Mesendoderm (in vitro differentiated cells): ENCODE data around the gene NUDT5. TPM values are rescaled to one million over a fixed set of nuclear protein-coding genes. Genes with fewer than 3 reads are reported as not detected.

ENCODE experiments used
- DNase-seq: peaks from one replicate; pipeline ENCODE4 v3.0.0; 2013
- H2AK5ac ChIP-seq: 2 replicates; pipeline ENCODE4 v1.6.1; 2013; ENCODE audit warnings: low read length, inconsistent platforms
- H2BK120ac ChIP-seq: 2 replicates; pipeline ENCODE4 v1.6.1; 2013; ENCODE audit warnings: low read depth, mild to moderate bottlenecking, low read length, moderate library complexity, mixed read lengths
- H2BK15ac ChIP-seq: replicated peaks from 2 replicates; pipeline ENCODE4 v1.6.1; 2013; ENCODE audit warnings: low read depth, mild to moderate bottlenecking, moderate library complexity
- H2BK5ac ChIP-seq: 2 replicates; pipeline ENCODE4 v1.6.1; 2013; ENCODE audit warnings: low read length, inconsistent platforms
- H3K18ac ChIP-seq: 2 replicates; pipeline ENCODE4 v1.6.1; 2013; ENCODE audit warnings: mild to moderate bottlenecking, low read length, mixed read lengths
- H3K23ac ChIP-seq: one replicate; pipeline ENCODE4 v1.6.1; 2013; ENCODE audit warnings: low read length
- H3K27ac ChIP-seq: 2 replicates; pipeline ENCODE4 v1.5.1; 2013; ENCODE audit warnings: low read depth, mild to moderate bottlenecking, inconsistent platforms, low read length, moderate library complexity
- H3K27me3 ChIP-seq: 2 replicates; pipeline ENCODE4 v1.6.1; 2013; ENCODE audit warnings: low read length, control low read depth, mild to moderate bottlenecking, inconsistent platforms; ENCODE audit not compliant: insufficient read depth, poor library complexity
- H3K36me3 ChIP-seq: 2 replicates; pipeline ENCODE4 v1.6.1; 2013; ENCODE audit warnings: low read length, inconsistent platforms; ENCODE audit not compliant: control insufficient read depth, insufficient read depth
- H3K4ac ChIP-seq: one replicate; pipeline ENCODE4 v1.6.1; 2013; ENCODE audit warnings: low read depth, mild to moderate bottlenecking, low read length, moderate library complexity
- H3K4me1 ChIP-seq: 2 replicates; pipeline ENCODE4 v1.6.1; 2013; ENCODE audit warnings: low read depth, low read length, inconsistent platforms; ENCODE audit not compliant: control insufficient read depth
- H3K4me2 ChIP-seq: 2 replicates; pipeline ENCODE4 v1.6.1; 2013; ENCODE audit warnings: low read length
- H3K4me3 ChIP-seq: 2 replicates; pipeline ENCODE4 v1.5.1; 2013; ENCODE audit warnings: mild to moderate bottlenecking, low read length
- H3K56ac ChIP-seq: one replicate; pipeline ENCODE4 v1.6.1; 2013; ENCODE audit warnings: low read length
- H3K79me1 ChIP-seq: 2 replicates; pipeline ENCODE4 v1.6.1; 2013; ENCODE audit warnings: low read length, inconsistent platforms
- H3K79me2 ChIP-seq: 2 replicates; pipeline ENCODE4 v1.6.1; 2013; ENCODE audit warnings: mild to moderate bottlenecking, low read length; ENCODE audit not compliant: control insufficient read depth, insufficient read depth
- H3K9ac ChIP-seq: 2 replicates; pipeline ENCODE4 v1.6.1; 2013; ENCODE audit warnings: low read length, inconsistent platforms
- H4K5ac ChIP-seq: one replicate; pipeline ENCODE4 v1.6.1; 2013; ENCODE audit warnings: low read length
- H4K8ac ChIP-seq: one replicate; pipeline ENCODE4 v1.6.1; 2013; ENCODE audit warnings: low read depth, mild to moderate bottlenecking, control low read depth, low read length, moderate library complexity
- WGBS: extraction: QIAGEN DNeasy Blood & Tissue Kit; methylation state at CpG from one replicate; pipeline ENCODE4 v1.1.7; 2013; ENCODE audit warnings: low lambda C conversion rate, missing lambda C conversion rate; ENCODE audit not compliant: insufficient coverage; ENCODE audit errors: extremely low coverage; 5-methylcytosine and 5-hydroxymethylcytosine counted together
- small RNA-seq: library from polyadenylated mRNA; stranded (forward); fragments of <200 nt; extraction: miRNeasy Mini kit (QIAGEN cat#:217004); gene quantifications from one replicate; pipeline ENCODE3, GENCODE V24; 2013; ENCODE audit not compliant: insufficient read depth

NUDT5 gene

DNA sequence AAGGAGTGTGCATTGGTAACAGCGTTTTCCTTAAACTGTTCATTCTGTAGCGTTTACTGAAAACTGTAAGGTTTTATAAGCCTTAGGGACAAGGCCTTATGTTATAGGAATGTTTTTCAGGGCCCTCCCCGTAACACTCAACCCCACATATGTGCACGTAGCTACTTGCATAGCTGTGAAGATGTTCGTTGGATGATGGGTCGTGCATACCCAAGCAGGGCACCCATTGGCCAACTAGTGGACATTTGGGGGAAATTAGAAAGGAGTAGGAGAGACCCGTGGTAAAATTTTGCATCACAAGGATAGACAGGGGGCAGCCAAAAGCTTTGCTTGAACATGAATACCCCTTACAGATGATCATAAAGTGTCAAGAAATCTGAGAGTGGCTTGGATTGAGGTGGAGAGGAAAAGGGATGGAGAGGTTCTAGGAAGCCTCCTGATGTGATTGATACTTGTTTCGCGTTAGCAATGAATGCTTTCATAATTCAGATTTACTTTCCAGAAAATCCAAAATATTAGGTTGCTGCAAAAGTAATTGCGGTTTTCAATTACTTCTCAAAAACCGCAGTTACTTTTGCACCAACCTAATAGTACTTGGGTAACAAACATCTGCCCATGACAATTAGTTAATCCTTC, 65.3 kb downstream of the NUDT5 start:
- peak overlapping the region; percentile 89 for H3K56ac ChIP-seq
- H3K18ac ChIP-seq: no peak overlapping the region
- peak; percentile 81 for DNase-seq
- no peak overlapping the region for H3K23ac ChIP-seq
- H2AK5ac ChIP-seq: no peak overlapping the region
- no peak overlapping the region for H2BK5ac ChIP-seq
- no peak overlapping the region for H2BK120ac ChIP-seq
- no peaks in the 10 kb centered on the region for H3K27me3 ChIP-seq
- peak overlapping the region; percentile 79 for H3K9ac ChIP-seq
- no peaks in the 10 kb centered on the region for H3K79me2 ChIP-seq
- WGBS: no CpG with 5 or more reads among the region's 11 CpGs
- no peak overlapping the region for H4K8ac ChIP-seq
- H3K79me1 ChIP-seq: no peaks in the 10 kb centered on the region
- H3K4ac ChIP-seq: no peak overlapping the region
- H3K36me3 ChIP-seq: no peaks in the 10 kb centered on the region
- H2BK15ac ChIP-seq: no peak overlapping the region
- no peak overlapping the region for H3K27ac ChIP-seq
- peak overlapping the region; percentile 4 for H3K4me2 ChIP-seq
- peak overlapping the region; percentile 65 for H3K4me3 ChIP-seq
- H4K5ac ChIP-seq: no peak overlapping the region
- no peaks in the 10 kb centered on the region for H3K4me1 ChIP-seq

DNA sequence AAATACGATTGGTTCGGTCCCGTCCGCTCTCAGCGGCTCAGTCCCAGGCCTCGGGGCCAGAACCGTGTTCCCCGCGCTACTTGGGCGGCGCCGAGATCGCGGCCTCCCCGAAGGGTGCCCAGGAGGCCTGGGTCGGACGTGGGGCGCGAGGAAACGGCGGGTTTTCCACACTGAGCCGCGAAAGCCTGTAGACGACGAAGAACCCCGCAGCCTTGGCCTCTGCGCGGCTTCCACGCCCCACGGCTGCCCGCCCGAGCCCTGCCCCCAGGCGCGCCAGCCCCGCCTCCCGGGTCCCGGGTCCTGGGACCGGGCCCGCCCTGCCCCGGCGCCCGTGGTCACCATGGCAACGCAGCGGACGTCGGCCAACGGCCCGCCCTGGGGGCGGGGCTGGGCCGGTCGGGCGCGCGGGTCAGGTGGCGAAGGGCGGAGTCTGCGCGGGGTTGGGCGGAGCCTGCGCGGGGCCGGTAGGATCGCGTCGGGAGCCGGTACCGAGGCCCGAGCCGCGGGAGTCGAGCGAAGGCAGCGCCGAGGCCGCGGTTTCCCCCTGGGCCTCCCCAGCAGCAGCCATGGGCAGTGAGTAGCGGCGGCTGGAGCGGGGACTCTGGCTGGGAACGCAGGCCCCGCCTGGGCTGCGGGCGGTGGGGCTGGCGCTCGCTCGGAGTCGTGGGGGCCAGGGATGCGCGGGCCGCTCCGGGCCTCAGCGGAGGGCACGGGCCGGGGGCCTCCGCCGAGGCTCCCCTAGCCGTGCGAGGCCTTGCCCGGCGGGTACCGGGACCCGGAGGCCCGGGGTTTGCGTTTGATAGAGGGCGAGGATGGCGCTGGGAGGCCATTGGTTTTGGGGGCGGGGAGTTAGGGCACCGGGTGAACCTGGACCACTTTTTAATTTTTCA, 66.2 kb downstream of the NUDT5 start, which contains the start of gene SEC61A2:
TSS of gene SEC61A2 (plus strand) at position 456 of the 890 bp plus-strand sequence. CDS start at position 567, 111 bp downstream.
- Histone ChIP-seq H2BK15ac (no peak within 1 kb of the TSS), H3K4me1 (no peaks in the 10 kb centered on the region), H3K79me2 (no peaks in the 10 kb centered on the region), H3K4ac (no peak within 1 kb of the TSS), H3K36me3 (no peaks in the 10 kb centered on the region), H3K18ac (peak within 1 kb of the TSS; percentile 64), H2BK120ac (no peak within 1 kb of the TSS), H3K27me3 (no peaks in the 10 kb centered on the region), H3K4me2 (peak within 1 kb of the TSS; percentile 79), H4K5ac (no peak within 1 kb of the TSS), H3K27ac (peak within 1 kb of the TSS; percentile 85), H2BK5ac (peak within 1 kb of the TSS; percentile 70), H3K9ac (peak within 1 kb of the TSS; percentile 93), H3K23ac (peak within 1 kb of the TSS; percentile 45), H4K8ac (no peak within 1 kb of the TSS), H3K4me3 (peak within 1 kb of the TSS; percentile 65), H2AK5ac (no peak within 1 kb of the TSS), H3K56ac (peak within 1 kb of the TSS; percentile 99), H3K79me1 (no peaks in the 10 kb centered on the region)
- DNase-seq: peak; percentile 95
- WGBS: no CpG with 5 or more reads among the region's 108 CpGs

DNA sequence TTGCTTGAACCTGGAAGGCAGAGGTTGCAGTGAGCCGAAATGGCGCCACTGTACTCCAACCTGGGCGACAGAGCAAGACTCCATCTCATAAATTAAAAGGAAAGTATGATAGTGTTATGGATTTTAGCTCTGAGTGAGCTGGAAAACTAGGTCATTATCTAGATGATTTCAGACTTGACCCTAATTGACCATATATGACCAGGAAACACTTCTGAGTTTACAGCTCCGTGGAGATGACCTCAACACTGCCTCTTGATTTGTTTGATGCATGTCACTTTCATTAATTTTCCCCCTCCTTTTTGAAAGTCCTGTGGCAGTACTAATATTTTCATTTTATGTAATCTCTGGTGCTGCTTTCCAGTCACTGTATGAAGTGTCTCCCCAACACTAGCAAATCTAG, 74.0 kb downstream of the NUDT5 start:
- H4K8ac ChIP-seq: no peak overlapping the region
- DNase-seq: no peak
- no peaks in the 10 kb centered on the region for H3K4me1 ChIP-seq
- no peaks in the 10 kb centered on the region for H3K79me1 ChIP-seq
- H2AK5ac ChIP-seq: no peak overlapping the region
- no peak overlapping the region for H4K5ac ChIP-seq
- H2BK120ac ChIP-seq: no peak overlapping the region
- H3K36me3 ChIP-seq: peaks cover 7% of the 10 kb centered on the region
- H3K9ac ChIP-seq: no peak overlapping the region
- WGBS: no CpG with 5 or more reads among the region's 4 CpGs
- H2BK5ac ChIP-seq: no peak overlapping the region
- H3K27me3 ChIP-seq: no peaks in the 10 kb centered on the region
- H3K56ac ChIP-seq: no peak overlapping the region
- no peak overlapping the region for H3K18ac ChIP-seq
- H3K23ac ChIP-seq: no peak overlapping the region
- no peak overlapping the region for H3K4ac ChIP-seq
- H3K4me2 ChIP-seq: no peak overlapping the region
- H3K27ac ChIP-seq: no peak overlapping the region
- H2BK15ac ChIP-seq: no peak overlapping the region
- no peaks in the 10 kb centered on the region for H3K79me2 ChIP-seq
- H3K4me3 ChIP-seq: no peak overlapping the region

Small RNAs within 50 kb of the gene (small RNA-seq; reads per million reads assigned to genes)
- gene MIR548AK (not detected), gene RNU6-88P (not detected)
